SU-DHL-6 (cell line): Measurements from ENCODE around the gene GNS.

ENCODE experiments used
- H2AFZ ChIP-seq: fragments of 200-600 bp; sonication (generic); 2 replicates; pipeline ENCODE4 v1.6.1; 2014; ENCODE audit warnings: low read depth, mild to moderate bottlenecking, moderate library complexity, mixed read lengths, antibody characterized with exemption, low read length; ENCODE audit not compliant: severe bottlenecking
- H3F3A ChIP-seq: fragments of 200-600 bp; shearing (Covaris generic); 2 replicates; pipeline ENCODE4 v1.6.0; 2016; ENCODE audit warnings: antibody characterized with exemption, mild to moderate bottlenecking; ENCODE audit not compliant: insufficient read depth
- H3K27ac ChIP-seq: fragments of 200-600 bp; sonication (generic); 2 replicates; pipeline ENCODE4 v1.5.1; 2016; ENCODE audit warnings: low read depth, mild to moderate bottlenecking, low read length, moderate library complexity, mixed read lengths
- H3K27me3 ChIP-seq: fragments of 200-600 bp; sonication (generic), shearing (Covaris generic); 2 replicates; pipeline ENCODE4 v1.6.0; 2014; ENCODE audit warnings: mild to moderate bottlenecking, low read length
- H3K36me3 ChIP-seq: fragments of 200-600 bp; sonication (generic); 2 replicates; pipeline ENCODE4 v1.6.1; 2014; ENCODE audit warnings: mild to moderate bottlenecking, low read length, mixed read lengths
- H3K4me2 ChIP-seq: fragments of 300-600, 200-600 bp; shearing (Covaris generic), sonication (generic); 2 replicates; pipeline ENCODE4 v1.6.0; 2014; ENCODE audit warnings: low read length, low read depth, mild to moderate bottlenecking; ENCODE audit not compliant: poor library complexity, severe bottlenecking
- H3K4me3 ChIP-seq: fragments of 200-600 bp; sonication (generic); 2 replicates; pipeline ENCODE4 v1.5.1; 2014; ENCODE audit warnings: antibody characterized with exemption, low read length, mild to moderate bottlenecking, mixed read lengths; ENCODE audit not compliant: insufficient read depth, poor library complexity, severe bottlenecking
- H3K79me2 ChIP-seq: fragments of 200-600 bp; sonication (generic); 2 replicates; pipeline ENCODE4 v1.6.1; 2014; ENCODE audit warnings: mild to moderate bottlenecking, low read length, moderate library complexity; ENCODE audit not compliant: insufficient read depth
- H3K9ac ChIP-seq: fragments of 200-600 bp; sonication (generic); 2 replicates; pipeline ENCODE4 v1.7.0; 2014; ENCODE audit warnings: mild to moderate bottlenecking, low read length
- H3K9me2 ChIP-seq: fragments of 200-600 bp; sonication (generic); replicated peaks from 2 replicates; pipeline ENCODE4 v1.6.1; 2014; ENCODE audit warnings: low read length; ENCODE audit not compliant: insufficient read depth
- H3K9me3 ChIP-seq: fragments of 200-600 bp; sonication (generic); 2 replicates; pipeline ENCODE4 v1.6.1; 2014; ENCODE audit warnings: low read length, mixed read lengths; ENCODE audit not compliant: insufficient read depth
- H4K20me1 ChIP-seq: fragments of 200-600 bp; sonication (generic); 2 replicates; pipeline ENCODE4 v1.6.1; 2014; ENCODE audit warnings: low read depth, mild to moderate bottlenecking, antibody characterized with exemption, low read length, moderate library complexity, mixed read lengths
- EZH2phosphoT487 ChIP-seq: fragments of 200-600 bp; sonication (generic), shearing (Covaris generic); conservative IDR thresholded peaks from 2 replicates; pipeline ENCODE4 v1.6.1; 2018; ENCODE audit warnings: mild to moderate bottlenecking, antibody characterized with exemption, low read length, moderate library complexity, mixed read lengths
- TF ChIP-seq, protein P1 (sequence below): fragments of 200-600 bp; sonication (generic); IDR thresholded peaks from one replicate; pipeline ENCODE4 v1.5.1; 2017; ENCODE audit warnings: antibody characterized with exemption, mild to moderate bottlenecking, low read length, moderate library complexity; ENCODE audit not compliant: insufficient read depth, poor library complexity, severe bottlenecking

The GNS gene

DNA sequence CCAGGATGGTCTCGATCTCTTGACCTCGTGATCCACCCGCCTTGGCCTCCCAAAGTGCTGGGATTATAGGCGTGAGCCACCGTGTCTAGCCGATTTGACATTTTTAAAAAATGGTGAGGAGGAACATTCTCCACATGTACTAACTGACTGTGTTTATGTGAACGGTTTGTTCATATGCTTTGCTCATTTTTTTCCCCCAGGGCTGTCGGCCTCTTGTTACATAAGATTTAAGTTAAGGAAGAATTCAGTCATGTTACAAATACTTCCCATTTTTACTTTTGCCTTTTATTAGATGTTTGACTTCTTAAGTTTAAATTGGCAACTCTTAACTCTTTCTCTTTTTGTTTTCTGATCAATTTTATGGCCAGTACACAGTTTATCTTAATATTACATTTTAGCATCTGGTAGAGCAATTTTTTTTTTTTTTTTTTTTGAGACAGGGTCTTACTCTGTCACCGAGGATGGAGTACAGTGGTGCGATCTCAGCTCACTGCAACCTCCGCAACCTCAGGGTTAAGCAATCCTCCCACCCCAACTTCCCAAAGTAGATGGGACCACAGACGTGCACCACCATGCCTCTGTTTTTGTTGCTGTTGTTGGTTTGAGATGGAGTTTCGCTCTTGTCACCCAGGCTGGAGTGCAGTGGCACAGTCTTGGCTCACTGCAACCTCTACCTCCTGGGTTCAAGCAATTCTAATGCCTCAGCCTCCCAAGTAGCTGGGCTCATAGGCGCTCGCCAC is 9.6 kb downstream of the GNS start:
- Histone ChIP-seq H3K9me2 (no peaks in the 10 kb centered on the region), H3K36me3 (0 out of 2 replicates have a peak, but pooled peaks cover 6% of the 10 kb centered on the region), H3K9me3 (no peaks in the 10 kb centered on the region), H3K9ac (no peak overlapping the region), H3K27me3 (no peaks in the 10 kb centered on the region), H3K4me3 (no peak overlapping the region), H2AFZ (no peak overlapping the region), H4K20me1 (no peaks in the 10 kb centered on the region), H3F3A (no peaks in the 10 kb centered on the region), H3K79me2 (no peaks in the 10 kb centered on the region), H3K27ac (no peak overlapping the region), H3K4me2 (no peak overlapping the region)
- TF ChIP-seq, protein P1, sequence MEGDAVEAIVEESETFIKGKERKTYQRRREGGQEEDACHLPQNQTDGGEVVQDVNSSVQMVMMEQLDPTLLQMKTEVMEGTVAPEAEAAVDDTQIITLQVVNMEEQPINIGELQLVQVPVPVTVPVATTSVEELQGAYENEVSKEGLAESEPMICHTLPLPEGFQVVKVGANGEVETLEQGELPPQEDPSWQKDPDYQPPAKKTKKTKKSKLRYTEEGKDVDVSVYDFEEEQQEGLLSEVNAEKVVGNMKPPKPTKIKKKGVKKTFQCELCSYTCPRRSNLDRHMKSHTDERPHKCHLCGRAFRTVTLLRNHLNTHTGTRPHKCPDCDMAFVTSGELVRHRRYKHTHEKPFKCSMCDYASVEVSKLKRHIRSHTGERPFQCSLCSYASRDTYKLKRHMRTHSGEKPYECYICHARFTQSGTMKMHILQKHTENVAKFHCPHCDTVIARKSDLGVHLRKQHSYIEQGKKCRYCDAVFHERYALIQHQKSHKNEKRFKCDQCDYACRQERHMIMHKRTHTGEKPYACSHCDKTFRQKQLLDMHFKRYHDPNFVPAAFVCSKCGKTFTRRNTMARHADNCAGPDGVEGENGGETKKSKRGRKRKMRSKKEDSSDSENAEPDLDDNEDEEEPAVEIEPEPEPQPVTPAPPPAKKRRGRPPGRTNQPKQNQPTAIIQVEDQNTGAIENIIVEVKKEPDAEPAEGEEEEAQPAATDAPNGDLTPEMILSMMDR, result no peak
- TF ChIP-seq EZH2phosphoT487, result no peak

DNA sequence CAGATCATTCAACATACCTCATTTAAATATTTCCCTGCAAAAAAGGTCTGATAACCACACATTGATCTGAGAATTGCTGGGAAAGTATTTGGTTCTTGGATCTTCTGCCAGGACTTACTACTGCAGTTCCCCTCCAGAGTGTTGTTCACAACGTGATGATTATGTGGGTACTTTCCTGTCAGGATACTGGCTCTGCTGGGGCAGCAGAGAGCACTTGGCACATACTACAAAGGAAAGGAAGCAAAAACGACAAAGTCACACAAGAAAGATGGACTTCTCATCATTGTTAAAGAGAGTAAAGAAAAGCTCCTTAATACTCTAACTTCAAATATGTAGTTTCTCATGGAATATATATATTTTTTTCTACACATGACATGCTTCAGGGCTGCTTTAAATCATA is 11.5 kb downstream of the GNS start:
- Histone ChIP-seq H3K27ac (no peak overlapping the region), H3F3A (no peaks in the 10 kb centered on the region), H3K4me3 (no peak overlapping the region), H3K27me3 (no peaks in the 10 kb centered on the region), H4K20me1 (no peaks in the 10 kb centered on the region), H3K9ac (no peak overlapping the region), H3K36me3 (peaks cover 17% of the 10 kb centered on the region; the same call in 1 of the 2 replicates), H3K9me2 (no peaks in the 10 kb centered on the region), H2AFZ (no peak overlapping the region), H3K4me2 (no peak overlapping the region), H3K79me2 (no peaks in the 10 kb centered on the region), H3K9me3 (no peaks in the 10 kb centered on the region)
- TF ChIP-seq, protein P1, result no peak
- no peak for TF ChIP-seq EZH2phosphoT487

DNA sequence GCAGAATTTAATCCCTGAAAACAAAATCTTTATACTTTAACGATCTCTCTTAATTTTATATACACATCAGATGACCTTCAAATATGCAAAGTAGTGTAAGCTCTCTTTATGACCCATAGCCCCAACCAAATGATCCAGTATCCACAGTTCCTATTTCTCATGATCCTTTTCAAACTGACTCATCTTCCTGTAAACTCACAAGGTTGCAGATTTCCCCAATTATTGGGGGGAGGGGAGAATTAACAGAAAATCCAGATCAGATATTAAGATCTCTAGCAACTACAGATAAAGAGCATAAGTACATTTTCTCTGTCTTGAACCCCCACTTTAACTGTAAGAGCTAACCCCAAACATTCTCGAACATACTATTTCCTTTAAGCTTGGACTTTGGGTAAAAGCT is 12.5 kb downstream of the GNS start:
- Histone ChIP-seq H3K27ac (no peak overlapping the region), H3K9me2 (no peaks in the 10 kb centered on the region), H3K4me2 (no peak overlapping the region), H3K9me3 (no peaks in the 10 kb centered on the region), H3K27me3 (no peaks in the 10 kb centered on the region), H3K4me3 (no peak overlapping the region), H3K9ac (no peak overlapping the region), H3F3A (no peaks in the 10 kb centered on the region), H2AFZ (no peak overlapping the region), H4K20me1 (no peaks in the 10 kb centered on the region), H3K79me2 (no peaks in the 10 kb centered on the region), H3K36me3 (peaks cover 14% of the 10 kb centered on the region; the same call in 1 of the 2 replicates)
- no peak for TF ChIP-seq EZH2phosphoT487
- TF ChIP-seq, protein P1, result no peak
